Adrenal gland (tissue), 12 donors: ENCODE data around the gene HHEX. TPM values are rescaled to one million over a fixed set of nuclear protein-coding genes. Genes with fewer than 3 reads are reported as not detected.

Experiments used
- DNase-seq, 7 donors: peaks; one replicate each; pipeline ENCODE4 v3.0.0-alpha.2; 2019 to 2020
- H3K27ac ChIP-seq, 5 donors: fragments of 200-600 bp; sonication (generic) in 4 of 5; 1 replicate in 3 of 5; 2 replicates in 2 of 5; pipeline versions ENCODE4 v1.5.1 to v1.8.0; 2016 to 2020; ENCODE audit warnings: mild to moderate bottlenecking in 1 of 5
- H3K27me3 ChIP-seq: fragments of 200-600 bp; 2 replicates; pipeline ENCODE4 v1.8.0; 2021
- H3K36me3 ChIP-seq, 2 donors: fragments of 200-600 bp; replicated peaks in 1 of 2; 1 replicate in 1 of 2; 2 replicates in 1 of 2; pipeline versions ENCODE4 v1.5.1 to v1.8.0; 2018 to 2022
- H3K4me1 ChIP-seq, 2 donors: fragments of 200-600 bp; replicated peaks in 1 of 2; 1 replicate in 1 of 2; 2 replicates in 1 of 2; pipeline versions ENCODE4 v1.5.1 to v1.8.0; 2018 to 2021
- H3K4me3 ChIP-seq, 4 donors: fragments of 200-600 bp; sonication (generic) in 3 of 4; one replicate each; pipeline ENCODE4 v1.5.1; 2016 to 2018
- H3K9me3 ChIP-seq, 3 donors: fragments of 200-600 bp; sonication (generic) in 1 of 3; replicated peaks in 1 of 3; 1 replicate in 2 of 3; 2 replicates in 1 of 3; pipeline versions ENCODE4 v1.5.1 to v1.8.0; 2016 to 2021
- CTCF ChIP-seq, 6 experiments: fragments of 450-650 bp in 4 of 6; fragments of 200-600 bp in 2 of 6; sonication (generic) in 1 of 6; IDR thresholded peaks; 1 replicate in 5 of 6; 2 replicates in 1 of 6; pipeline versions ENCODE4 v1.5.1 to v1.8.0; 2016 to 2021; ENCODE audit warnings: antibody characterized with exemption in 6 of 6, mild to moderate bottlenecking in 2 of 6, moderate library complexity in 1 of 6
- POLR2A ChIP-seq, 2 donors: fragments of 450-650 bp; IDR thresholded peaks; one replicate each; pipeline ENCODE4 v1.6.1; 2017; ENCODE audit warnings: antibody characterized with exemption in 2 of 2, mild to moderate bottlenecking in 2 of 2, moderate library complexity in 1 of 2
- WGBS, 4 donors: extraction: QIAGEN DNeasy Blood & Tissue Kit in 2 of 4; methylation state at CpG; one replicate each; pipeline versions ENCODE4 v1.1.5 to v1.1.7; 2013 to 2017; 5-methylcytosine and 5-hydroxymethylcytosine counted together
- intact Hi-C, 2 donors: fragments of 100-400 bp; cut with DNase I; formaldehyde crosslinking; loops; one replicate each; pipeline versions ENCODE4 v1.14.1 to v1.15.0; 2022 to 2023
- polyA plus RNA-seq, 3 donors: library from polyadenylated mRNA; stranded (reverse); fragments of 200-250 nt in 2 of 3; fragments of 350-450 nt in 1 of 3; fragmentation: Illumina TruSeq in 1 of 3; extraction: RNeasy Lipid Tissue Mini Kit (QIAGEN cat#74804) in 1 of 3; gene quantifications; one replicate each; pipeline ENCODE4 v1.2.3, GENCODE V29; 2013 to 2014
- total RNA-seq, 9 donors: library from RNA; depleted of rRNA in 4 of 9; stranded (reverse); fragments of >200 nt in 4 of 9; fragments of 120-200 nt in 1 of 9; fragmentation: NEBNext Ultra II Directional in 1 of 9; extraction: Animal tissue kit (Norgen Biotek cat#: 25700) in 1 of 9; gene quantifications; one replicate each; pipeline versions ENCODE4 v1.1.0 to v1.2.4, GENCODE V29; 2013 to 2023
- donor health status: healthy with polysubstance abuse.
- donor health status: Bipolar disorder and iron deficiency.
- donor health status: DM: yes; HTN: yes; CAD: no.
- donor health status: DM: no; HTN: no; CAD: no.
- donor health status: DM: no; HTN: no; CAD: no.
- donor health status: DM: yes; HTN: yes; CAD: no.

The HHEX gene
- total and polyA plus RNA-seq, 12 donors = 10.2 to 49.3 (median 20.0) TPM

GRCh38 chr10:92662848-92663247 is 26.9 kb upstream of the HHEX start:
- Histone ChIP-seq H3K4me3 (no peak overlapping the region), H3K9me3 (peaks cover 0 to 12% (median 10%) of the 10 kb centered on the region in 3 donors), H3K4me1 (no peaks in the 10 kb centered on the region), H3K27me3 (no peaks in the 10 kb centered on the region), H3K36me3 (no peaks in the 10 kb centered on the region), H3K27ac (no peak overlapping the region)
- intact Hi-C loops = no loop called here
- no peak for TF ChIP-seq CTCF (IDR thresholded peaks at IDR 0.05)
- no peak for TF ChIP-seq POLR2A (IDR thresholded peaks at IDR 0.05)
- no peak for DNase-seq

- H3K4me1 ChIP-seq = no peaks in the 10 kb centered on the region
- DNase-seq = no peak
- H3K36me3 ChIP-seq = no peaks in the 10 kb centered on the region
- no peak overlapping the region for H3K4me3 ChIP-seq
- no peak overlapping the region for H3K27ac ChIP-seq
- H3K9me3 ChIP-seq = peaks cover 0 to 12% (median 10%) of the 10 kb centered on the region in 3 donors
- intact Hi-C loops = no loop called here
- TF ChIP-seq CTCF (IDR thresholded peaks at IDR 0.05) = no peak
- TF ChIP-seq POLR2A (IDR thresholded peaks at IDR 0.05) = no peak
- no peaks in the 10 kb centered on the region for H3K27me3 ChIP-seq
Measured at GRCh38 chr10:92664322-92664721, 25.4 kb upstream of the HHEX start.

- no peaks in the 10 kb centered on the region for H3K36me3 ChIP-seq
- 94 to 96% (median 94%) methylated on average over 6 of the region's 6 CpGs for WGBS, 4 donors
- TF ChIP-seq POLR2A (IDR thresholded peaks at IDR 0.05) = no peak
- no peak for TF ChIP-seq CTCF (IDR thresholded peaks at IDR 0.05)
- H3K4me1 ChIP-seq = no peaks in the 10 kb centered on the region
- no peaks in the 10 kb centered on the region for H3K27me3 ChIP-seq
- DNase-seq = no peak
- intact Hi-C loops = no loop called here
- H3K4me3 ChIP-seq = no peak overlapping the region
- no peak overlapping the region for H3K27ac ChIP-seq
- peaks cover 0 to 12% (median 10%) of the 10 kb centered on the region in 3 donors for H3K9me3 ChIP-seq
Measured at GRCh38 chr10:92667078-92667477, 22.7 kb upstream of the HHEX start.

- Histone ChIP-seq H3K9me3 (no peaks in the 10 kb centered on the region), H3K36me3 (no peaks in the 10 kb centered on the region), H3K27me3 (no peaks in the 10 kb centered on the region), H3K4me3 (no peak overlapping the region), H3K4me1 (no peaks in the 10 kb centered on the region), H3K27ac (no peak overlapping the region)
- intact Hi-C loops = no loop called here
- no peak for DNase-seq
- TF ChIP-seq POLR2A (IDR thresholded peaks at IDR 0.05) (no peak), CTCF (IDR thresholded peaks at IDR 0.05) (no peak)
Measured at GRCh38 chr10:92677708-92678107, 12.0 kb upstream of the HHEX start.
